ENCODE measurements around the gene GPD1.

Gene GPD1

DNA sequence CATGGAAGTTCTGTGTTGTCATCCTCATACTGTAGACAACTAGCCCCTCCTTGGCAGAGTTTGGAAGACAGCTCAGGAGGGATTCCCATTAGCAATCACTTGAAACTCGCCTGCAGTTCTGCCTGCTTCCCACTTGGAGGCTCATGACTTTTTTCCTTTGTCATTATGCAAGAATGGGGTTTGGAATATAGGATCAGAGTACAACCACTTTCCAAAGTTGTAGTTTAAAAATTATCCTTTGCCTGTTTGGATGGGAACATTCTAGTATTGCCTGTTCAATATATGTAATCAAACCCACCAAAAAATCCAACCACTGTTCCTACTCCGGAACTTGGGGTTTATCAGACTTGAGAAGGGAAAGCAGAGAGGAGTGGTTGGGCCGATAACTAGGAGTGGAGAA, 2.1 kb upstream of the GPD1 start:
- no peak for DNase-seq (ENCODE audit: low spot score)

DNA sequence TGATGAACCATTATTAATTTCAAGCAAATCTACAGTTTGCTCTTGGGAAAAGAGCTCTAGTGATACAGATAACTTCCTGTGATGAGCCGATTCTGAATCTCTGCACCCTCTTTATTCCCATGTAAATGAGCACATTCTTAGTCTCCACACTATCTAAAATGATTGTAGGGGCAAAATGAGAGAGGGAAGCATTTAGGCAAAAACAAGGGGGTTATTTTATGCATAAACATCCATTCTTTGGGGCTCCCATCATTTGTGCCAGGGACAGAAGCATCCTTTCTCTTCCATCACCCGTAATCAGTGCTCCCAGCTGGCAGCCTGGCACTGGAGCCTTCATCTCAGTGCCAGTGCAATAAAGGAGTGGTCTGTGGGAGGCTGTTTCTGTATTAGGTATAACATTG, 1.7 kb upstream of the GPD1 start:
- no peak for DNase-seq (ENCODE audit: low spot score)

DNA sequence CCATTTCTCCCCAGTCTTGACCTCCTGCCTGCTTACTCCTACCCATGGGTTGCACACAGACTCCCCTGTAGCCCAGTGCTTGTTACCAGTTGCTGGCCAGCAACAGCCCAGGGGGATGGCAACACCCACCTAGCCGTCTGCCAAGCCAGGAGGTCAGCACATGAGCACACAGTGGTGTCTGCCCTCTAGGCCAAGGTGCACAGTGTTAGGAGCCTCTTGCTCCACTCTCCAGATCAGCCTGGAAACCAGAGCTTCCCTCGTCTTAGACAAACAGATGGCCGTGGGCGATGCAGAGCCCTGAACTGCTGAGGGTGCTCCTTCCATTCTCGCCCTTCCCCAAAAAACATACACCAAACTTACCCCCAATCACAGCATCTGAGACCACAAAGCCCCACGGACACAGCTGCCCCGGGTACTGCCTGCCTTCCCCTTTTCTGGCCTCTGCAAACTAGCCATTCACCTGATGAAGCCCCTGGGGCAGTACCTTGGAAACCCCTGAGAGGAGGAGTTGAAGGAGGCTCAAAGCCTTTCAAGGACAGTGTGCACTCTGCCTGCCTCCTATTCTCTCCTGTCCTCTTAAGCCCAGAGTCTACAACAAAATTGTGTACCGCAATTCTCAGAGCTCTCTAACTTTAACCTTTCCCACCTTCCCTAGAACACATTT, 1.0 kb upstream of the GPD1 start:
- DNase-seq (ENCODE audit: low spot score) = no peak

DNA sequence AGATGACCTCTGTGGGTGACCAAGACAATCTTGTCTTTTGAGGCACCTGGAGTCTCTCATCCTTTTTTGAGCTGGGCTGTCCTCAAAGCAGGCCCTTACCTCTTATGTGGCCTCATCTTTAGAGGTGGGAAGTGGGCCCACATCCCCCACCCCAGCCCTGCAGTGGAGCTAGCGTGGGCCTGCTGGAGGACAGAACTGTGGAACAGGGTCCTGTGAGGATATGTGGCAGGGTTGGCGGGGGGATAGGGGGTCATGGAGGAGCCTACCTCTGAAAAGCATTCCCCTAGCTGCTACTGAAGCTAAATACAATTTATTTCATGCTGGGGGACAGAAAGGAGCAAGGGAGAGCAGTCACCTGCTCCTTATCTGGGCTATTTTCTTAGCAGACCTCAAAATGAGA, 457 bp upstream of the GPD1 start:
- DNase-seq (ENCODE audit: low spot score) = no peak

DNA sequence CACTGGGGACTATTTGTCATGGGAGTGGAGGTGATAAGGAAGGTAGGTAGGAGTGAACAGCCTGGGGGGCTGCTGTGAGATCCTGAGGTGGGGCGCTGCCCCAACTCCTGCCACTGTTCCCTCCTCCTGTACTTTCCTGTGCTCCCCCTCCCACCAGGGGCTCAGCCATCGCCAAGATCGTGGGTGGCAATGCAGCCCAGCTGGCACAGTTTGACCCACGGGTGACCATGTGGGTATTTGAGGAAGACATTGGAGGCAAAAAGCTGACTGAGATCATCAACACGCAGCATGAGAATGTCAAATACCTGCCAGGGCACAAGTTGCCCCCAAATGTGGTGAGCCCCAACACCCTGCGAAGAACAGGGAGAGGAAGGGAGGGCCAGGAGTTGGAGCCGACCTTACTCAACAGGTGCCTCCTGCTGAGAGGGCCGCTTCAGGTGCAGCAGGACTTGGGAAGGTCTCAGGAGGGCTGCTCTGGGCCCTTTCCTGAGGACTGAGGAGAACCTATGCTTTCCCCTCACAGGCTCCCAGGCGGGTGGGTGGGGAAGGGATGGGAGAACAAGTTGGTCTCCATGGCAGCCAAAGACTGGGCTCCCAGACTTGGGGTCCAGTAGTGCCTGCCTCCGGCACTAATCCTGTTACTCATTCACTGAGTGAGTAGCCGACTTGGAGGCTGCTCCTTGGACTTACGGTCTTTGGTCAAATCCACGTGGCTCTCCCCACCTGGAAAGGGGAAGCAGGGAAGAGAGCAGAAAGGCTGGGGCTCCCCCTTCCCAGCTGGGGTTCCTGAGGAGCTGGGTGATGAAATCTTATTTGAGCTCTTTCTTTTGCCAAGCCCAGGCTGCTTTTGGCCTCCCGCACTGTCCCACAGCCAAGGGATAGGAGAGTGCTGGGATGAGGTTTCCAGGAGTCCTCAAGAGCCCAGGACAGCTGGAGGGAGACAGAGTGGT, 884 bp downstream of the GPD1 start:
- no peak for DNase-seq (ENCODE audit: low spot score)

DNA sequence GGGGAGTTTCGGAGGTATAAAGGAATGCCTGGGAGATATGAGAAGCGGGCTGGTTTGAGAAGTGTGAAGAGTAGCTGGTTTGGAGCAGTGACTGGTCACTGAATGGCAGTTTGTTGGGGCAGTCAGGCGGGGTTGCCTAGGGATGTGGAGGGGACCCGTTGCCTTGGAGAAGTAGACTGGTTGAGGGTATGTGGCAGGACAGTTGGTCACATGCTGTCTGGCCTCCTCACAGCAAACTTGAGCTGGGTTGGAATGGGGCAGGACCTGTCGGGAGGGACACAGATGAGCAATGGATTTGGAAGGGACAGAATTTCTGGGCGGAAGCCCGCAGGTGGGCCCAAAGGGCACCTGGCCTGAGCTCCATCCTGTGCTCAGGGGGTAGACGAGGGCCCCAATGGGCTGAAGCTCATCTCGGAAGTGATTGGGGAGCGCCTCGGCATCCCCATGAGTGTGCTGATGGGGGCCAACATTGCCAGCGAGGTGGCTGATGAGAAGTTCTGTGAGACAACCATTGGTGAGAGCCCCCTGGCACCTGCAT, 2.2 kb downstream of the GPD1 start:
- DNase-seq (ENCODE audit: low spot score) = no peak

DNA sequence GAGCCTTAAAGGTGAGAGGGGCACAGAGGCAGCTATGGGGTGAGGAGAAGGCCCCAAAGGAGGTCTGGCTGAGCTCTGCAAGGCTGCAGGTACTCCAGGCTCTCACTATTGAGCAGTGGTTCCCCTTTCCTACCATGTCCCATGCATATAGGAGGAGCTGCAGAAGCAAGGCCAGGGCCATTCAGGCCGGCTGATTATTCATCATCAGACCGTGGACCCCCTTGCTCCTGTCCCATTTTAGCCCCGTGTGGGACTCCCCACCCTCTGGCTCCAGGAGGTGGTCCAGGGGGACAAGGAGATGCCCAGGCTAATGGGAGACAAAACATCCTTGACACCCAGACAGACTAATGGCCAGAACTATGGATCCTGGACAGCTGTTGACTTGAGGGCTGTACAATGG, 3.1 kb downstream of the GPD1 start:
- no peak for DNase-seq (ENCODE audit: low spot score)

DNA sequence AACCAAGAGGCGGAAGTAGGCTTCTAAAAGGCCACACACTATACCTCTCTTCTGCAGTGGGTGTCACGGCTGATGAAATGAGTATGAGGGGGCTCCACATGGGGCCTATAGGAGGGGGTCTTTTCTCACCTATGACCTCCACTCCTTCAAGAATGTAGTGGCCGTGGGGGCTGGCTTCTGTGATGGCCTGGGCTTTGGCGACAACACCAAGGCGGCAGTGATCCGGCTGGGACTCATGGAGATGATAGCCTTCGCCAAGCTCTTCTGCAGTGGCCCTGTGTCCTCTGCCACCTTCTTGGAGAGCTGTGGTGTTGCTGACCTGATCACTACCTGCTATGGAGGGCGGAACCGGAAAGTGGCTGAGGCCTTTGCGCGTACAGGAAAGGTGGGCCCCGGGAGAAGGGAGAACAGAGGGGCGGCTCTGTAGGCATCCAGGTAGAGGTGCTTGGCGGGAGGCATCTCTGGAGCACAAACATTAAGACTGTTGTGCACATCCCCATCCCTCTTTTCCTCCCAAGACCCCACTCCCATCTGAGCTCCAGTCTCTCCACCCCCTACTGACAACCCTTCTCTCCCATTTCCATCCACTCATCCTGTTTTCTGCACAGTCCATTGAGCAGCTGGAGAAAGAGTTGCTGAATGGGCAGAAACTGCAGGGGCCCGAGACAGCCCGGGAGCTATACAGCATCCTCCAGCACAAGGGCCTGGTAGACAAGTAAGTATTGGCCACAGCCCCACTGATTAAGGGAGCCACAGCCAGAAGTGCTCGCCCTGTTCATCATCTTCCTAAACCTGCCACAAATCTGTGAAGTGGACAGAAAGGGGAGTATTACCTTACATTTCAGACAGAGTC, 3.8 kb downstream of the GPD1 start:
- DNase-seq (ENCODE audit: low spot score) = no peak

DNA sequence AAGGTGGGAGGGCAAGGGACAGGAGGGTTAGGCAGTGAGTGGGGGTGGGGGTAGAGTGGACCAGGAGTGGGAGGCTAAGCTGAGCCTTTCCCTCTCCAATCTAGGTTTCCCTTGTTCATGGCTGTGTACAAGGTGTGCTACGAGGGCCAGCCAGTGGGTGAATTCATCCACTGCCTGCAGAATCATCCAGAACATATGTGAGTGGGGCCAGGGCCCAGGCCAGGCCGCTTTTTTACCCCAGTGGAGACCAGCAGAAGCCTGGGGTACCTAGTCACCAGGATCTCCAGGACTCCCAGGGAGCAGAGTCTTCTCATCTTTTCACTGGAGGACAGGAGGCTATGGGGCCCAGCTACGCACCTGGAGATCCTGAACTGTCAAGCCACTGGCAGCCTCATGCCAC, 5.5 kb downstream of the GPD1 start:
- no peak for DNase-seq (ENCODE audit: low spot score)

DNA sequence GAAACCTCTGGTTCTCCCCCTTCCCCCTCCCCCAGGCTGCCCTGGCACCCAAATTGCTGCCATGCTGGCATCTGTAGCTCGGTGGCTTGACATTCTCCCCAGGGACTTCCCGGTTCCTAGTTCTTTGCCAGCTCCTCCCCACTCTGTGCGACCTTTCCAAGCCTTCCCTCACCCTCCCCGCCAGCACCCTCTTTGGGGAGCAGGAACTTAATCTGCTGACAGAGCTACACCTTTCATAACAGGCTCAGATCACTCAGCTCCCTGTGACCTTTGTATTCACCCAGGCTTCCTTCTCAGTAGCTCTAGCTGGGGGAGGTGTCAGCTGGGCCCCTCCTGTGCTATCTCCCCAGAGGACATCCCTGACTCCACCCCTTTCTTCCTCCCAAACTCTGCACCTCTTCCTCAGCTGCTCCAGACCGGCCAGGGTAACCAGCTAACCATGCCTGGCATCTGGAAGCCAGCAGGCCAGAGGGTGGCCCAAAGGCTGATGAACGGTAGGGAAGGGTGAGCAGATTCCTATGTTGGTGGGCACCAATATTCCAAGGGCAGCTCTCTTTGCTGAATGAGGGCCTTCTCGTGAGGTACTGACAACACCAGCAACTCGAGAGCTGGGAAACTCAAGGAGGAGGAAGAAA, 6.4 kb downstream of the GPD1 start:
- peak; percentile 58 for DNase-seq (ENCODE audit: low spot score)

DNA sequence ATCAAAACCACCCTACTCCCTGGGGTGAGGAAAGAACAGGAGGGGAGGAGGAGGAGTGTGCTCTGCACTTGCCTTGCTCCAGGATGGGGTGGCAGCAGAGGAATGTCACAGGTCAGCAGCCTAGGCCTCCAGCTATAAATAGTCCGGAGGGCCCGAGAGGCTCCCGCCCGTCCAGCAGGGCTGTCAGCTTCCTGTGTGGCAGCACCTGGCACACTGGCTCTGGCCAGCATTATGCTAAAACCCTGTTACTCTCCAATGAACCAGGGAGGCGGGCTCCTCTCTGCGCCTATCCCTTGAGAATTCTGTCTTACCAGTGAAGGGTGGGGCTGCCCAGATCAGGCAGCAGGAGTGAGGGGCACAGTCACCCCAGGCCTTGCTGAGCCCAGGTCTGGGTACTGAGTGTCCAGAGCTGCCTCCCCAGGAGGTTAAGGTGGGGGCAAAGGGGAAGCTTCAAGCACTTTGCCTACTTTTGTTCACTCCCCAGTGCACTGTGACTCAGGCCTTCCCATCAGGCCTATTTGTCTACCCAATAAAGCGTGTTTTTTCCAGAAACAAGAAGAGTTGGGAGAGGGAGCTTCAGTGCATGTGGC, 7.0 kb downstream of the GPD1 start:
- peak; percentile 74 for DNase-seq (ENCODE audit: low spot score)

DNA sequence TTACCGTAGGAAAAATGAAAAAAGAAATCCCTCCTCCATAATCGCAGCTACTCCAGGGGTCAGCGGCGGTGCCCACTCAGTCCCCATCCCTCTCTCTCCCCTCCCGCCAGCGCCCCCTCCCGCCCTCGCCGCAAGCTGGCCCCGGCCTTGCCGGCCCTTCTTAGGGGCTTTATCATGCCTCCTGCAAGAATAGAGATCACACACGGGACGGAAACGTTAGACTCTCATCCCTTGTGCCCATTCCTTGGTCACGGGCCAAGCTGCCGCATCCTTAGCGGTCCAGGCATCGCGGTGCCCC, 7.5 kb downstream of the GPD1 start:
- DNase-seq (ENCODE audit: low spot score) = peak; percentile 23

DNA sequence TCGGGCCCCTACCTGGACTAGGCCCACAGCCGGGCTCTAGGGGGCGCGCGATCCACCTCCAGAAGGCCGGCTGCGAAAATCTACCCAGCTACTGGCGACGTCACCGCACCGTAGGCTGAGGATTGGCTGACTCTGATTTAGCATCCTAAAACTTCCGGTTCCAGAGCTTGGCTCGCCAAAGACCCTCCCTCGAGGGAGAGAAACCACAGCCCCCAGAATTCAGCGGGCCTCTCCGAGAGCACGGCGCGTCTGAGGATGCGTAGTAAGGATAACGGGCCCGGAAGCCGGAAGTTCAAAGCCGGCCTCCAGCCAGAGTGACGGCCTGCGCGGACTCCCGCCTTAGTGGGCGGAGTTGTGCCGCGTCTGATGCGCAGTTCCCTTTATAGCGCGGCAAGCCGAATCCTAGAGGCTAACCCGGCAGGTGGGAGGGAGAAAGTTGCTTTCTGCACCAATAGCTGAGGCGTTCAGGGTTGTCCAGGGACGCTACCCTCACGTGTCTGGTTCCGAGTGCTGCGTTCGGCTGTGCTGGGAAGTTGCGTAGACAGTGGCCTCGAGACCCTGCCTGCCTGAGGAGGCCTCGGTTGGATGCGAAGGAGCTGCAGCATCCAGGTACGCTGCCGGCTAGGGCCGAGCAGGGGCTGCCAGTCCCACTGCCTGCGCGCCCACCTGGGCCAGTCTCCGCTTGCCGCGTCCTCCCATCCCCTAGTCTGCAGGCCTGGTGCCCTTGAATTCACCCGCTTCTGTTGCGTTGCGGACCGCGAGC, 8.1 kb downstream of the GPD1 start, which contains the start of gene COX14:
Gene COX14 (plus strand): TSS at position 544 of the 763 bp plus-strand sequence. CDS start 7,808 bp downstream, outside the sequence.
- peak; percentile 97 for DNase-seq (ENCODE audit: low spot score)

DNA sequence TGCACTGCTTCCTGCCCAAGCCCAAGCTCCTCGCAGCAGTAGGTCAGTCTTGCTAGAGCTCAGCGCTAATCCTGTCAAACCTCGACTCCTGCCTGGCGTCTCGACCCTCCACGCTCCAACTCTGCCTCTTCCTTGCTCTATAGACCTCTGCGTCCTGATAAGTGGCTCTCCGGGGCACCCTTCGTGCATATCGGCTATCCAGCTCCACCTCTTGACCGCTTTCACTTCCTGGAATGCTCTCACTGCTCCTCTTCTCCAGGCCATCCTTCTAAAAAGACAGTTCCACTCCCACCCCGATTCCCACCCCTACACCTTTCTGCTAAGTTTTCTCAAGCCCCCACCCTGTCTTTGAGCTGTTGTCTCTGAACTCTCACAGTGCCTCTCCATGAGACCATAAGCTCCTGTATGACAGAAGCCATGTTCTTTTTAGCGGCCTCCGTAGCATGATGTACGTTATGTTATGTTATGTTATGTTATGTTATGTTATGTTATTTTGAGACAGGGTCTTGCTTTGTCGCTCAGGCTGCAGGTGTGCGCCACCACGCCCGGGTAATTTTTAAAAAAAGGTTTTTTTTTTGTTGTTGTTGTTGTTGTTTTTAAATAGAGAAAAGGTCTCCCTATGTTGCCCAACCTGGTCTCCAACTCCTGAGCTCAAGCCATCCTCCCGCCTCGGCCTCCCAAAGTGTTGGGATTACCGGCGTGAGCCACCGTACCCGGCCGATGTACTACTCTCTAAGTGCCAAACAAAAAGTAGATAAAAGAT, 8.8 kb downstream of the GPD1 start:
- peak; percentile 60 for DNase-seq (ENCODE audit: low spot score)

DNA sequence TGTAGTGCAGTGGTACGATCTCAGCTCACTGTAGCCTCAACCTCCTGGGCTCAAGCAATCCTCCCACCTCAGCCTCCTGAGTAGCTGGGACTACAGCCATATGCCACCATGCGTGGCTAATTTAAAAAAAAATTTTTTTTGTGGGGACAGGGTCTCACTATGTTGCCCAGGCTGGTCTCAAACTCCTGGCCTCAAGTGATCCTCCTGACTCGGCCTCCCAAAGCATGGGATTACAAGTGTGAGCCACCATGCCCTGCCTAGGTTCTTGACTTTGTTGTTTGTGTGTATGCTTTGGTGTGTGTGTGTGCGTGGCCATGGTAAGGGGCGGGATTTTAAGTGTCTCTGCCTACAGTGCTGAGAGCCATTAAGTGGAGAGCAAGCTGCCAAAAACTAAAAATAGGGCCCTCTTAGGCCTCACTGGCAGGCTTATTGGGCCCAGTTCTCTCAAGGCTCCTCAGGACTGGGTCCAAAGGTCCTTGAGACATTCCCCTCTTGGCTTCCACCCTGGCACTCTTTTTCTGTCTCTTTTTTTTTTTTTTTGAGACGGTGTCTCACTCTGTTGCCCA, 13.3 kb downstream of the GPD1 start:
- DNase-seq (ENCODE audit: low spot score) = no peak

DNA sequence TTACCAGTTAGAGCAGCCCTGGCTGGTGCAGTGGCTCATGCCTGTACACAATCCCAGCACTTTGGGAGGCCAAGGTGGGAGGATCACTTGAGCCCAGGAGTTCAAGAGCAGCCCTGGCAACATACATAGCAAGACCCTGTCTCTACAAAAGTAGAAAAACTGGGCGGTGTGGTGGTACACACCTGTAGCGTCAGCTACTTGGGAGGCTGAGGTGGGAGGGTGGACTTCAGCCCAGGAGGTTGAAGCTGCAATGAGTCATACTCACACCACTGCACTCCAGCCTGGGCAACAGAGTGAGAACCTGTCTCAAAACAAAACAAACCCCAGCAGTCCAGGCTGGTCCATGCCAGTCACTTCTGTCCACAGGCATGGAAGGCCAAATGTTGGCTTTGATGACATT, 15.6 kb downstream of the GPD1 start:
- no peak for DNase-seq (ENCODE audit: low spot score)

DNA sequence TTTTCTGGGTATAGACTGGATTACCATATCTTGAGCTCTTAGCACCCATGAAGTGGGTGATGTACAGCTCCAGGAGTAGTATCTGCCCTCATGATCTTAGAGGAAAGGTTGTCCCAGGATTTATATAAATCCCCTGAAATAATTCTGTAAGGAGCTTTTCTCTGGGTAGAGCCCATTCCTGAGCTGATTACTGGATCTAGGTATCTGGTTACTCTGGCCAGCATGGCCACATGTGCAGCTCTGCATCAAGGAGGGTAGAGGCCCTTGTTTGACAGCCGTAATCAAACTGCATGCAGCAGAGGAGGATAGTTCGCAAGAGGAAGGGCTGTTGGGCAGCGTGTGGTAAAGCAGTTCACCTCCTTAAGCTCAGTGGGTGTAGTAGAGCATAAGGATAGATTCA, 16.7 kb downstream of the GPD1 start:
- DNase-seq (ENCODE audit: low spot score) = no peak

DNA sequence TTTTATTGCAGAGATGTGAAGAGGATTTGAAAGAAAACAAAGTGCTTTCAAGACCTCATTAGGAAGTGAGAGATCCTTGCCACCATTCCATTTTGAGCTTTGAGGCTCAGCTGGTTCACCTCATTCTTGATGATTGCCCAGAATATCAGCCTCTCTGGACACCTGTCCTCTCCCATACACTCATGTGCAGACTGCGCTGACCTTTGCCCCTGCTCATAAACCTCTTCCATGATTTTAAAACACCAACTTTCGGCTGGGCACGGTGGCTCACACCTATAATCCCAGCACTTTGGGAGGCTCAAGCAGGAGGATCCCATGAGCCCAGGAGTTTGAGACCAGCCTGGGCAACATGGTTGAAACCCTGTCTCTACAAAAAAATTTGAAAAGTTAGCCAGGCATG, 17.1 kb downstream of the GPD1 start:
- no peak for DNase-seq (ENCODE audit: low spot score)

DNA sequence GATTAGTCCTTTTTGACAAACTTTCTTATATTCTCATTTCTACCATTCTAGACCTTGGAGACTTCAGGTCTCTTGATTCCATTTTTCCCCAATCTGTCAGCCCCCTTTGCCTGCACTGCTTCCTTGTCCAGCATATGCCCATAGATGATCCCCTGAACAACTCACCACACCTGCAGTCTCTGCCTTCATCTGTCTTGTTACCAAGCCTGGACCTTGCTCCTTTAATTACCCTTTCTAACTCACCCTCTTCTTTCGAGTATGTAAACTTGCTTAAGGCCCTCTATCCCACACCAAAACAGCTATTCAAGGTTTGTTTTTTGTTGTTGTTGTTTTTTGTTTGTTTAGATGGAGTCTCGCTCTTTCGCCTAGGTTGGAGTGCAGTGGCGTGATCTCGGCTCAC, 17.8 kb downstream of the GPD1 start:
- no peak for DNase-seq (ENCODE audit: low spot score)

DNA sequence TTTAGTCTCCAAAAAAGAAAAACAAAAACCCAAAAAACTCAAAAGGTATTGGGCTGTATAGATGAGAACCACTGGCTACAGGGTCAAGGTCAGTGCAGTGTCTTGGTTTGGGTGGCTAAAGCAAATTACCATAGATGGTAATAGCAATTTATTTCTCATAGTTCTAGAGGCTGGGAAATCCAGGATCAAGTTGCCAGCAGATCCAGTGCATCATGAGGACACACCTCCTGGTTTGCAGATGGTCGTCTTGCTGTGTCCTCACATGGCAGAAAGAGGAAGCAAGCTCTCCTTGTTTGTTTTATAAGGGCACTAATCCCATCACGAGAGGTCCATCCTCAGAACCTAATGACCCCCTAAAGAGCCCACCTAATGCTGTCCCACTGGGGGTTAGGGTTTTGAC, 19.4 kb downstream of the GPD1 start:
- DNase-seq (ENCODE audit: low spot score) = no peak

Measured in germinal center (tissue), 1 donor.